K562 (cell line): ENCODE results near the gene IDI1. TPM values are rescaled to one million over a fixed set of nuclear protein-coding genes. Genes with fewer than 3 reads are reported as not detected.

ENCODE experiments used
- ATF7 ChIP-seq: fragments of 450-650 bp; IDR thresholded peaks from 2 replicates; pipeline ENCODE4 v1.7.1; 2014; ENCODE audit warnings: mild to moderate bottlenecking, moderate library complexity
- CCAR2 ChIP-seq: fragments of 200-400 bp; formaldehyde crosslinking; IDR thresholded peaks from 2 replicates; pipeline ENCODE4 v1.6.1; 2017; ENCODE audit warnings: mild to moderate bottlenecking, low read depth, low read length
- CHD2 ChIP-seq: IDR thresholded peaks from 2 replicates; pipeline ENCODE4 v1.6.1; 2011; ENCODE audit warnings: low read depth, low read length
- CREM ChIP-seq: IDR thresholded peaks from 2 replicates; pipeline ENCODE4 v1.6.1; 2014; ENCODE audit warnings: antibody characterized with exemption, low read depth
- GABPB1 ChIP-seq: sonication (generic); formaldehyde crosslinking; IDR thresholded peaks from 2 replicates; pipeline ENCODE4 v1.8.0; 2022; ENCODE audit warnings: mild to moderate bottlenecking, missing genetic modification reagents
- MTA3 ChIP-seq: fragments of 450-650 bp; formaldehyde crosslinking; IDR thresholded peaks from 2 replicates; pipeline ENCODE4 v1.6.1; 2017; ENCODE audit warnings: mild to moderate bottlenecking, borderline replicate concordance
- RAD21 ChIP-seq, 2 experiments: fragments of 250-450 bp in 1 of 2; fragments of 450-650 bp in 1 of 2; sonication (Bioruptor Pico) in 1 of 2; formaldehyde crosslinking in 1 of 2; IDR thresholded peaks in 1 of 2; conservative IDR thresholded peaks in 1 of 2; 2 replicates each; pipeline versions ENCODE4 v1.4.0 to v1.8.0; 2020 to 2022; ENCODE audit warnings: mild to moderate bottlenecking in 2 of 2, moderate library complexity in 1 of 2
- TCF3 ChIP-seq: sonication (generic); formaldehyde crosslinking; IDR thresholded peaks from 2 replicates; pipeline ENCODE4 v1.4.0; 2020; ENCODE audit warnings: mild to moderate bottlenecking, missing genetic modification reagents
- TEAD2 ChIP-seq: fragments of 450-650 bp; IDR thresholded peaks from 2 replicates; pipeline ENCODE4 v1.6.1; 2016; ENCODE audit warnings: missing genetic modification characterization, control low read depth, missing compliant biosample characterization
- ZC3H4 ChIP-seq: sonication (generic); formaldehyde crosslinking; IDR thresholded peaks from 2 replicates; pipeline ENCODE4 v1.9.0; 2021; ENCODE audit warnings: missing genetic modification reagents, borderline replicate concordance
- polyA plus RNA-seq, 8 experiments: library from polyadenylated mRNA; depleted of rRNA in 4 of 8; stranded (reverse) in 5 of 8; unstranded in 3 of 8; fragments of >200 nt; fragmentation: Nextera tagmentation in 2 of 8; fragmentation: Illumina TruSeq in 1 of 8; extraction: Ambion mirVana in 2 of 8; extraction: Trizol in 1 of 8; gene quantifications; 2 replicates each; pipeline versions ENCODE4 v1.2.1 to v1.2.3, GENCODE V29; 2011 to 2014; ENCODE audit warnings: inconsistent platforms in 1 of 8, missing spikeins in 1 of 8
- total RNA-seq, 7 experiments: library from RNA; depleted of rRNA in 6 of 7; stranded (reverse); fragments of >200 nt in 6 of 7; fragmentation: Illumina TruSeq in 2 of 7; extraction: Trizol in 2 of 7; gene quantifications; 2 replicates each; pipeline versions ENCODE4 v1.2.1 to v1.2.3, GENCODE V29; 2011 to 2021; ENCODE audit warnings: low replicate concordance in 1 of 7
- TF ChIP-seq, protein P1 (sequence below): fragments of 450-650 bp; formaldehyde crosslinking; IDR thresholded peaks from 2 replicates; pipeline ENCODE4 v1.4.0; 2022; ENCODE audit warnings: missing genetic modification characterization
- TF ChIP-seq, protein P2 (sequence below): conservative IDR thresholded peaks from 2 replicates; pipeline ENCODE4 v1.6.1; 2011; ENCODE audit warnings: low read depth, mild to moderate bottlenecking, low read length; ENCODE audit not compliant: control insufficient read depth
- TF ChIP-seq, protein P3 (sequence below): sonication (generic); formaldehyde crosslinking; IDR thresholded peaks from 2 replicates; pipeline ENCODE4 v1.8.1; 2022; ENCODE audit warnings: missing genetic modification reagents
- TF ChIP-seq, protein P4 (sequence below): fragments of 250-450 bp; sonication (Bioruptor Pico); IDR thresholded peaks from 2 replicates; pipeline ENCODE4 v1.9.0; 2021; ENCODE audit warnings: mild to moderate bottlenecking
- TF ChIP-seq, protein P5 (sequence below): fragments of 450-650 bp; IDR thresholded peaks from 2 replicates; pipeline ENCODE4 v1.6.1; 2016; ENCODE audit warnings: low read depth

The IDI1 gene
- total and polyA plus RNA-seq, 9 of the 15 experiments (the other 6 are each of a cell fraction or from before 2014, with no cell fraction given): 70.0 to 265 (median 119) TPM

DNA sequence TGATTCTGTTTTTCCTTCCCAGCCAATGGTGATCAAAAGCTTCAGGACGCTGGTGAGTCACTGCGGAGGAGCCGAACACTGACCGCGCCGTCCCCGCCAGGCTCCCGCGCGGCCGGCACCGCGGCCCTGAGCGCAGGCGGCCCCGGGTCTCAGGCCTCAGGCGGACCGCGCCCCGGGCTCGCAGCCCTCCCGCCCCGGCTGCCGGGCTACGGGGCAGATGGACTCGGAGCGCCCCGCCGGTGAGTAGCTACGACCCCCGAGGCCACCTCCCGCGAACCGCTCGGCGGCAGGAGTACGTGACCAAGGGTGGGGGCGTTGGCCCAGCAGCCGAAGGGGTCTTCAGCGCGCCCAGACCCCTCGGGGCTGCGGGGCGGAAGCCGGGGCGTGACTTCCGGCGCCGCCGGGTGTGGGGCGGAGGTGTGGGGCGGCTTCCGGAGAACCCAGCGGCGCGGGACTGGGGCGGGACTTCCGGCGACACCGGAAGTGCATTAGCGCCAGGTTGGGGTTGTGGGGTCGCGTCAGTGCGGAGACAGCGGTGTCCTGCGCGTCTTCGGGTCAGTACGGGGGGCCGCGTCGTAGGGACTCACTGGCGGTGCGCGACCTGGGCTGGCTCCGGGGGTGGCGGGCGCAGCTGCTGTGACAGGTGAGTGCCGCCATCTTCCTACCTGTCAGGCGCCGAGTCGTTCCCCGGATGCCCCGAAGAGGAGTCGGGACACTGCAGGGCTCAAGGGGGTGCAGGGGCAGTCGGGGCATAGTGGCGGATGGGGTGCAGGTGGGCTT is 7.6 kb upstream of the IDI1 start, which contains the start of gene WDR37 (continued):
- TF ChIP-seq CHD2 (no peak; the same call in 1 of the 2 replicates), CREM (peak; percentile 72), ZC3H4 (CRISPR knock-in tag) (peak; percentile 63; the same call in 1 of the 2 replicates), MTA3 (peak; percentile 77; the same call in 1 of the 2 replicates), TCF3 (no peak), TEAD2 (tag) (no peak), ATF7 (peak; percentile 74; the same call in 1 of the 2 replicates), RAD21 (CRISPR knock-in tag; conservative IDR thresholded peaks at IDR 0.05 in 1 of 2, IDR thresholded peaks at IDR 0.05 in 1 of 2) (no peak; a peak in 1 of 4 replicates), GABPB1 (CRISPR knock-in tag) (peak; percentile 96), CCAR2 (no peak)
- TF ChIP-seq, protein P1, sequence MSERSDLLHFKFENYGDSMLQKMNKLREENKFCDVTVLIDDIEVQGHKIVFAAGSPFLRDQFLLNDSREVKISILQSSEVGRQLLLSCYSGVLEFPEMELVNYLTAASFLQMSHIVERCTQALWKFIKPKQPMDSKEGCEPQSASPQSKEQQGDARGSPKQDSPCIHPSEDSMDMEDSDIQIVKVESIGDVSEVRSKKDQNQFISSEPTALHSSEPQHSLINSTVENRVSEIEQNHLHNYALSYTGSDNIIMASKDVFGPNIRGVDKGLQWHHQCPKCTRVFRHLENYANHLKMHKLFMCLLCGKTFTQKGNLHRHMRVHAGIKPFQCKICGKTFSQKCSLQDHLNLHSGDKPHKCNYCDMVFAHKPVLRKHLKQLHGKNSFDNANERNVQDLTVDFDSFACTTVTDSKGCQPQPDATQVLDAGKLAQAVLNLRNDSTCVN (CRISPR knock-in tag): peak; percentile 82; the same call in 1 of the 2 replicates
- TF ChIP-seq, protein P2, sequence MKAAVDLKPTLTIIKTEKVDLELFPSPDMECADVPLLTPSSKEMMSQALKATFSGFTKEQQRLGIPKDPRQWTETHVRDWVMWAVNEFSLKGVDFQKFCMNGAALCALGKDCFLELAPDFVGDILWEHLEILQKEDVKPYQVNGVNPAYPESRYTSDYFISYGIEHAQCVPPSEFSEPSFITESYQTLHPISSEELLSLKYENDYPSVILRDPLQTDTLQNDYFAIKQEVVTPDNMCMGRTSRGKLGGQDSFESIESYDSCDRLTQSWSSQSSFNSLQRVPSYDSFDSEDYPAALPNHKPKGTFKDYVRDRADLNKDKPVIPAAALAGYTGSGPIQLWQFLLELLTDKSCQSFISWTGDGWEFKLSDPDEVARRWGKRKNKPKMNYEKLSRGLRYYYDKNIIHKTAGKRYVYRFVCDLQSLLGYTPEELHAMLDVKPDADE: 0 out of 2 replicates have a peak, but pooled peaks have one; percentile 14
- TF ChIP-seq, protein P3, sequence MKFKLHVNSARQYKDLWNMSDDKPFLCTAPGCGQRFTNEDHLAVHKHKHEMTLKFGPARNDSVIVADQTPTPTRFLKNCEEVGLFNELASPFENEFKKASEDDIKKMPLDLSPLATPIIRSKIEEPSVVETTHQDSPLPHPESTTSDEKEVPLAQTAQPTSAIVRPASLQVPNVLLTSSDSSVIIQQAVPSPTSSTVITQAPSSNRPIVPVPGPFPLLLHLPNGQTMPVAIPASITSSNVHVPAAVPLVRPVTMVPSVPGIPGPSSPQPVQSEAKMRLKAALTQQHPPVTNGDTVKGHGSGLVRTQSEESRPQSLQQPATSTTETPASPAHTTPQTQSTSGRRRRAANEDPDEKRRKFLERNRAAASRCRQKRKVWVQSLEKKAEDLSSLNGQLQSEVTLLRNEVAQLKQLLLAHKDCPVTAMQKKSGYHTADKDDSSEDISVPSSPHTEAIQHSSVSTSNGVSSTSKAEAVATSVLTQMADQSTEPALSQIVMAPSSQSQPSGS (CRISPR knock-in tag): no peak
- TF ChIP-seq, protein P4, sequence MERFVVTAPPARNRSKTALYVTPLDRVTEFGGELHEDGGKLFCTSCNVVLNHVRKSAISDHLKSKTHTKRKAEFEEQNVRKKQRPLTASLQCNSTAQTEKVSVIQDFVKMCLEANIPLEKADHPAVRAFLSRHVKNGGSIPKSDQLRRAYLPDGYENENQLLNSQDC (CRISPR knock-in tag): no peak
- TF ChIP-seq, protein P5, sequence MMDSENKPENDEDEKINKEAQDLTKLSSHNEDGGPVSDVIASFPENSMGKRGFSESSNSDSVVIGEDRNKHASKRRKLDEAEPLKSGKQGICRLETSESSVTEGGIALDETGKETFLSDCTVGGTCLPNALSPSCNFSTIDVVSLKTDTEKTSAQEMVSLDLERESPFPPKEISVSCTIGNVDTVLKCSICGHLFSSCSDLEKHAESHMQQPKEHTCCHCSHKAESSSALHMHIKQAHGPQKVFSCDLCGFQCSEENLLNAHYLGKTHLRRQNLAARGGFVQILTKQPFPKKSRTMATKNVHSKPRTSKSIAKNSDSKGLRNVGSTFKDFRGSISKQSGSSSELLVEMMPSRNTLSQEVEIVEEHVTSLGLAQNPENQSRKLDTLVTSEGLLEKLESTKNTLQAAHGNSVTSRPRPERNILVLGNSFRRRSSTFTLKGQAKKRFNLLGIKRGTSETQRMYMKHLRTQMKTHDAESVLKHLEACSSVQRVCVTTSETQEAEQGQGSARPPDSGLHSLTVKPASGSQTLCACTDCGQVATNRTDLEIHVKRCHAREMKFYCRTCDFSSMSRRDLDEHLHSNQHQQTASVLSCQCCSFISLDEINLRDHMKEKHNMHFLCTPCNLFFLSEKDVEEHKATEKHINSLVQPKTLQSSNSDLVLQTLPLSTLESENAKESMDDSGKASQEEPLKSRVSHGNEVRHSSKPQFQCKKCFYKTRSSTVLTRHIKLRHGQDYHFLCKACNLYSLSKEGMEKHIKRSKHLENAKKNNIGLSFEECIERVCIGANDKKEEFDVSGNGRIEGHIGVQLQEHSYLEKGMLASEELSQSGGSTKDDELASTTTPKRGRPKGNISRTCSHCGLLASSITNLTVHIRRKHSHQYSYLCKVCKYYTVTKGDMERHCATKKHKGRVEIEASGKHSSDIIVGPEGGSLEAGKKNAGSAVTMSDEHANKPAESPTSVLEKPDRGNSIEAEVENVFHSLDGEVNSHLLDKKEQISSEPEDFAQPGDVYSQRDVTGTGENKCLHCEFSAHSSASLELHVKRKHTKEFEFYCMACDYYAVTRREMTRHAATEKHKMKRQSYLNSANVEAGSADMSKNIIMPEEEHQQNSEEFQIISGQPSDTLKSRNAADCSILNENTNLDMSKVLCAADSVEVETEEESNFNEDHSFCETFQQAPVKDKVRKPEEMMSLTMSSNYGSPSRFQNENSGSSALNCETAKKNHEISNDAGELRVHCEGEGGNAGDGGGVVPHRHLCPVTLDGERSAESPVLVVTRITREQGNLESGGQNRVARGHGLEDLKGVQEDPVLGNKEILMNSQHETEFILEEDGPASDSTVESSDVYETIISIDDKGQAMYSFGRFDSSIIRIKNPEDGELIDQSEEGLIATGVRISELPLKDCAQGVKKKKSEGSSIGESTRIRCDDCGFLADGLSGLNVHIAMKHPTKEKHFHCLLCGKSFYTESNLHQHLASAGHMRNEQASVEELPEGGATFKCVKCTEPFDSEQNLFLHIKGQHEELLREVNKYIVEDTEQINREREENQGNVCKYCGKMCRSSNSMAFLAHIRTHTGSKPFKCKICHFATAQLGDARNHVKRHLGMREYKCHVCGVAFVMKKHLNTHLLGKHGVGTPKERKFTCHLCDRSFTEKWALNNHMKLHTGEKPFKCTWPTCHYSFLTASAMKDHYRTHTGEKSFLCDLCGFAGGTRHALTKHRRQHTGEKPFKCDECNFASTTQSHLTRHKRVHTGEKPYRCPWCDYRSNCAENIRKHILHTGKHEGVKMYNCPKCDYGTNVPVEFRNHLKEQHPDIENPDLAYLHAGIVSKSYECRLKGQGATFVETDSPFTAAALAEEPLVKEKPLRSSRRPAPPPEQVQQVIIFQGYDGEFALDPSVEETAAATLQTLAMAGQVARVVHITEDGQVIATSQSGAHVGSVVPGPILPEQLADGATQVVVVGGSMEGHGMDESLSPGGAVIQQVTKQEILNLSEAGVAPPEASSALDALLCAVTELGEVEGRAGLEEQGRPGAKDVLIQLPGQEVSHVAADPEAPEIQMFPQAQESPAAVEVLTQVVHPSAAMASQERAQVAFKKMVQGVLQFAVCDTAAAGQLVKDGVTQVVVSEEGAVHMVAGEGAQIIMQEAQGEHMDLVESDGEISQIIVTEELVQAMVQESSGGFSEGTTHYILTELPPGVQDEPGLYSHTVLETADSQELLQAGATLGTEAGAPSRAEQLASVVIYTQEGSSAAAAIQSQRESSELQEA: no peak
